DMS 273 (cell line): ENCODE data around the gene GPC6.
A peak's percentile ranks its signal among the peaks of the same experiment; 100 is the strongest.

Experiments
- DNase-seq: peaks from one replicate; lab custom pipeline; 2025; ENCODE audit not compliant: unreplicated experiment; lab: John Stamatoyannopoulos, UW

The GPC6 gene

DNA sequence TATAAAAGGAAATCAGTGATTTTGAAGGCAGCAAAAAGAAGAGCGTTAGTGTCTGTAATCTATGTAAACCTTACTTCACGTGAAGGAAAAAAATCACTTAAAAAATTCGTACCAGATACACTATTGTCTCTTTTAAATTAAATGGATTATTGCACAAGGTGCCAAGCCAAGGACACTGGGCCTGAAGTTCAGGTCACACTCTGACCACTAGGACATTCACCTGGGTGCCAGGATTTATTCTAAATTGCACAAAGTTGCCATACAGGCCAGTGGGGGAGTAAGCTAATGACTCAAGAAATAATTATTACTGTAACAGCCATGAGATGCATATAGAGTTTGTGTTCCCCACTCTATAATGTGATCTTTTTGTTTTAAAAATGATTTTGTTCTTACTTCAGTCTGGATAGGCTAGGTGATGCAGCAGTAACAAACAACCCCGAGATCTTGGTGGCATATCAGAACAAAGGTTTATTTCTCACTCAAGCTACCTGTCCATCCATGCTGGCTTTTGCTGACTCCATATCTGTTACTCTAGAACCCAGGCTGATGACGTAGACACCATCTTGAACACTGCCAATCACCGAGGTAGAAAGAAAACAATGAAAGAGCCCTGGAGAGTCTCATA lies 1000.8 kb downstream of the GPC6 start:
- DNase-seq = no peak

DNA sequence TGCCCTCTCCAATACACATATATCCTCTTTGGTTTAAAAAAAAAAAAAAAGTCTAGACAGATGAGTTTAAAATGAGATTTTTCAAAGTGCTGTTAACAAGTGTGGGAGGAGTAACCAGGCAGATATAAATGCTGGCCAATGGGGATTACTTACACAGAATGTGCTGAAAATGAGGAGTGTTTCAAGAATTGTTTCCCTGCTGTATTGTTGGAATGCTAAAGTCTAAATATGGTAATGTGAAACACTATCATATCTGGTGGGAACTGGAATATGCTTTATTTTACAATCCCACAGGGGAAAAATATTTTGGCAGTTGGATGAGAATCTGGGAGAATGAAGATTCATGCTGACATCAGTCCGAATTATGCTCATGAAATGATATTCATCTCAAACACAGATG lies 1002.2 kb downstream of the GPC6 start:
- DNase-seq = peak; percentile 0

DNA sequence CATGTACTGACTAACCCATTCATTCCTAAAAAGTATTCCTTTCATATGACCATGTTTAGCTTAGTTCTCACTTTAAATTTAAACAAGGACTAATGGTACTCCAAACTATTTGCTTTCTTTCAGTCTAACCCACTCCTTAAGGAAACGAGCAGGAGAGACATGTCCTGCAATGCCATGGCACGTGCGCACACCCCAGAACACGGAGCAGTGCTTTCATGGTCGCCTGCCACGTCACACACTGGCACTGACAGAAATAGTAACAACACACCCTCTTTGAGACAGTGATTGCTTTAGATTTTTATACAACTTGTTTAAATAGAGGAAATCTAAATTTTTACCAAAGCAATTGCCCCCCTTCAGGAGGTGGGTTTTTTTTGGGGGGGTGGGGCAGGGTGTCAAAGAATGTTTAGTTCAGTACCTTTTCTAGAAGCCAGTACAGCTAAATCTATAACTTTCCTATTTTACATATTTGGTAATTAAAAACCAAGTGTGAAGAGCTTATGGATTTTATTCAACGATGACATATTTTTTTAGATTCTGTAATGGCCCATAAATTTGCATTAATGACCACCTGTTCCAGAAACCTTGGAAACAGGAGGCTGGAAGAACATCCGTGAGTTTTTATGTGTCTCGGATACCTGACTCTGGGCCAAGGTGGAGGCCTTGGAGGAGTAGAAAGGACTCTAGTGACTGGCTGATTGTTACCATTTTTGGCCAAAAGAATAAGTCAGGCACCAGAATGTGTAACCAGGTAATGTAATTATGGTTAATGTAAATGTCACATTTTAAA lies 1005.7 kb downstream of the GPC6 start:
- peak; percentile 60 for DNase-seq

DNA sequence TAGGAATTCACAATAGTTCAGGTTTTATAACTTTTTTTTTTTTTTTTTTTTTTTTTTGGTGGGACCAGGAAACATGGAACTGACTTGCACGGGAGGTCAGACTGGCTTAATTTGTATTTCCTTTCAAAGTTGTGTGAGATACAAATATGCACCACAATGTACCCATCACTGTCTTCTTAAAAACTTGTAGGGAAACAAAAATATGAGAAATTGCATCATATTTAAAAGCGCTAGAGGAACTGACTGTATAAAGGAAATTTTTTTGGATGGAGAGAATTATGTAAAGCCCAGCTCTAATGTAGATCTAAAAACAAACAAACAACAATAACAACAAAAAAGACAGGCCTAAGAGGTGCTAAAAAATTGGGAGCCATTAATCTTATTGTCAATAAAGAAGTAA lies 1006.3 kb downstream of the GPC6 start:
- no peak for DNase-seq

DNA sequence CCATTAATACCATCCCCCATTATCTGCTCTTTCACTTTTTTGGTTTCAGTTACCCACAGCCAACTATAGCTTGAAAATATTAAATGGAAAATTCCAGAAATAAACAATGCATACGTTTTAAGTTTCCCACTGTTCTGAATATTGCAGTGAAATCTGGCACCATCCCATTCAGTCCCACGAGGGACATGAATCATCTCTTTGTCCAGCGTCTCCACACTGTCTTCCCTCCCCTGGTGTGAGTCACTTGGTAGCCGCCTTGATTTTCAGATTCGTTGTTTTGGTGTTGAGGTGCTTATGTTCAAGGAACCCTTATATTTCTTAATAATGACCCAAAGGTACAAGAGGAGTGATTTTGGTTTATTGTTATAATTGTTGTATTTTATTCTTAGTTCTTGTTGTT lies 1006.8 kb downstream of the GPC6 start:
- DNase-seq = peak; percentile 1

DNA sequence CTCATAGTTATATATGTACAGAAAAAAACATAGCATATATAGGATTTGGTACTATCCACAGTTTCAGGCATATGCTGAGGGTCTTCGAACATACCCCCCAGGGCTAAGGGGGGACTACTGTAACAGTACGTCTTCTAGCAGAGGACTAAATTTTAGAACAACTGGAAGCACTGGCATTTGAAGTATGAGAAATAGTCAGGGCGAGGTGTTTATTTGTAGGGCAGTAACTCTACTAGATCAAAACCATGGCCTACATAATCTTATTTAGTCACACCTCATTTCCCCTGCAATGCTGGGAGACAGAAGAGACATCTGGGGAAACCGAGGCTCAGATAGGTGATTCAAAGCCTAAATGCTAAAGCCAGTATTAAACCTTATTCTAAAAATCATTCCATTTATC lies 1007.2 kb downstream of the GPC6 start:
- no peak for DNase-seq

DNA sequence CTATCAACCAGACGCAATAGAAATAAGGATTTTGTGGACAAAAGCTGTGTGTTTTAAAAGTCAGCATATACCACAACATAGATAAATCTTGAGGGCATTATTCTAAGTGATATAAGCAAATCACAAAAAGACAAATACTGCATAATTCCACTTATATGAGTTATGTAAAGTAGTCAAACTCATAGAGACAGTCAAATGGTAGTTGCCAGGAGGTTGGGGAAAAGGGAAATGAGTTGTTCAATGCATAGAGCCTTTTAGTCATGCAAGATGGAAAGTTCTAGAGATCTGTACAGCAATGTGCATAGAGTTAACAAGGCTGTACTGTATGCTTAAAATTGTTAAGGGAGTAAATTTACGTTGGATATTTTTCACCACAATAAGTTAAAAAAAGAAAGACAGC lies 1008.1 kb downstream of the GPC6 start:
- DNase-seq = no peak

DNA sequence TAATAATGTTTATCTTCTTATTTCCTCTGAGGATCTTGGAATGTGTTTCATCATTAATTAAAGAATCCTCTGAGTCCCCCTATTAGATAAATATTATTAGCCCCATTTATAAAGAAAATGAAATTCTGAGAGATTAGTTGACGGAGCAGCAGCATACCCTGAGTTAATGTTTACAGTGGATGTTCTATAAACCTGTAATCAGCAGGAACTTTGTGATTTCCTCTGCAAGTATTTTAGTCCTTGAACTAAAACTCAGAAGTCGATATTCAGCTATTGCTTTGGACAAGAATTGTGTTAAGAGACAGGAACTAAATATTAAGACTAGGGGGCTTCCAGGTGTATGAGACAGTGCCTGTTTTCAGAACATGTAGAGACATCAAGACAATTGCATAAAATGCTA lies 1009.5 kb downstream of the GPC6 start:
- DNase-seq = no peak

DNA sequence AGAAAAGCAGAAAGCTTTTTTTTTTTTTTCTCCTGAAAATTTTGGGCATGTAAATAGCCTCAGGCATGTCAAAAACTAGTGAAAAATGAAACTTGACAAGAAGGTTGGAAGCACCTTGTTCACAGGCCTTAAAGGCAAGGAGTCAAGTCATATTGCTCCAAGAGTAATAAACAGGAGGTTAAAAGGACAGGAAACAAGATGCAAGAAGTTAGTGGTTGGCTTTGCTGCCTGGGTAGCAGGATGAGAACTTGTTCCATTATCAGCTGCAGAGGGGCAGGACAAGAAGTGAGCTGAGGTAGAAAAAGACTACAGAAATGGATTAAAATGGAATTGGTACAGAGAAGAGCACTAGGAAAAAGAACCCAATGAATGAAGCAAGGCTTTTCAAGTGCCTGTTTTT lies 1010.3 kb downstream of the GPC6 start:
- no peak for DNase-seq

DNA sequence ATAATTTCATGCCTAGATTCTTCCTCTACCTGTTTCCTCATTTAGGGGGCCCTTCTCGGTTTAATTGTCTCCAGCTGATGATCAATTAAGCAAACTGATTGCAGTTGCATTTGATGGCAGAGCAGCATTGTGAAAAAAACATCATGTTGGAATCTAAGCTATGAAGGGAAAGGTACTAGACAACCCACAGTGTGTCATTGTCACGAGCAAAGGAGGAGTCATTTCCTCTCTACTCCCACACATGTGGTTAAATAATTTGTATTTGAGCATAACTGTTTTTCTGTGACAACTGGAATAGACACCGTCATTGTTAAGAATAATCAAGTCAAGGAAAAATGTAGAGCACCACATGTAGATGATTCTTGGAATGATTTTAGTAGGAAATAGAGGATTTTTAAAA lies 1012.5 kb downstream of the GPC6 start:
- DNase-seq = no peak

DNA sequence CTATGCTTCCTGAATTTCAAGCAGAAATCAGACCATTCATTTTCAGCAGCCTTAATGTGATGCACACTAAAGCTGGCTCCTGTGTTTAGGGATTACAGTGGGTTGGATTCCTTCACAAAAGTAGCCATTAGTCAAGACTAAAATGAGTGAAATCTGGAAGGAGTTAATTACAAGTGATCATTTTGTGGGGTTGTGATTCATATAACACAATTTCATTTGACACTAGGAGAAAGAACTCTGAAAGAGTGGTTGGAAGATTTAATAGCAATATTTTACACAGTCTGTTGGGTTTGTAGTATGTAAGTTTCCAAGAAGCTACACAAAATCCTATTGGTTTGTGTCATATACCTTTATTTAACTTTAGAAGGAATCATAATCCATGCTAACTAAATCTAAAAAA lies 1015.9 kb downstream of the GPC6 start:
- no peak for DNase-seq

DNA sequence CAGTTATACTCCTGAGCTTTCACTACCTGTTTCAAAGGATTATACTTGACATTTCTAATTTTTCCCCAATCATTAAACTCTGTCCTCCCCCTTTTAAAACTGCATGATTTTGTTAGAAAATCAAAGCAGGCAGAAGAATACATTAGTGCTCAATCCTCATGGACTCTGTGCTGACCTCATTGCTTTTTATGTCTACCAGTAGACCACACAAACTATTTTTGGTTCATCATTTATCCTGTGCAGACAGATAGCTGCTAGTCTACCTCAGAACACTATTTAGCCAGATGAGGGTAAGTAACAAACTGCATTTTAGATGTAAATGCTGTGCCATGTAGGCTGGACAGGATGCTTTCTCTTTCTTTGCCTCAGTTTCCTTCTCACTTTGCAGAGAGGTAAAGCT lies 1016.9 kb downstream of the GPC6 start:
- no peak for DNase-seq

DNA sequence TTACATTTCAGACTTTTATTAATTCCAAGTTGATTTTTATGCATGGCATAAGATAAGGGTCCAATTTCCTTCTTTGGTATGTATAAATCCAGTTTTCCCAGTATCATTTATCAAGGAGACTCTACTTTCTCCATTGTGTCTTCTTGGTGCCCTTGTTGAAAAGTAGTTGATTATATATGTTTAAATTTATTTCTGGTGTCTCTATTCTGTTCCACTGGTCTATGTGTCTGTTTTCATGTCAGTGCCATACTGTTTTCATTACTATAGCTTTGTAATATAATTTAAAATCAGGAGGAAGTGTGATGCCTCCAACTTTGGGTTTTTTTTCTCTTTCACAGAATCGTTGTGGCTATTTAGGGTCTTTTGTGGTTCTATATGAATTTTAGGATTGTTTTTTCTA lies 1019.9 kb downstream of the GPC6 start:
- no peak for DNase-seq

DNA sequence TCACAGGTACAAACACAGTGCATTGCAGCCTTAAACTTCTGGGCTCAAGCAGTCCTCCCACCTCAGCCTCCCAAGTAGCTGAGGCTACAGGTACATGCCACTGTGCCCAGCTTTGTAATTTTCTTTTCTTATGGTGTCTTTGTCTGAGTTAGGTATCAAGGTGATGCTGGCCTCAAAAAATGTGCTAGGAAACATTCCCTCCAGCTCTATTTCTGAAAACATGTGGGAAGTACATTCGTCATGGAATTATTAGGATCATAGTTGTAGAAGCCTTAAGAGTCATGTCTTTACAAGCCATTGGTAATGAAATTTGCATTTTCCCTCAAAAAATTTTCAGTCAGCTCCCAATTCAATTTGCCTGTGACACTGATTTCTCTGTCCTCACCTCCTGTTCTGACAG lies 1021.3 kb downstream of the GPC6 start:
- no peak for DNase-seq

DNA sequence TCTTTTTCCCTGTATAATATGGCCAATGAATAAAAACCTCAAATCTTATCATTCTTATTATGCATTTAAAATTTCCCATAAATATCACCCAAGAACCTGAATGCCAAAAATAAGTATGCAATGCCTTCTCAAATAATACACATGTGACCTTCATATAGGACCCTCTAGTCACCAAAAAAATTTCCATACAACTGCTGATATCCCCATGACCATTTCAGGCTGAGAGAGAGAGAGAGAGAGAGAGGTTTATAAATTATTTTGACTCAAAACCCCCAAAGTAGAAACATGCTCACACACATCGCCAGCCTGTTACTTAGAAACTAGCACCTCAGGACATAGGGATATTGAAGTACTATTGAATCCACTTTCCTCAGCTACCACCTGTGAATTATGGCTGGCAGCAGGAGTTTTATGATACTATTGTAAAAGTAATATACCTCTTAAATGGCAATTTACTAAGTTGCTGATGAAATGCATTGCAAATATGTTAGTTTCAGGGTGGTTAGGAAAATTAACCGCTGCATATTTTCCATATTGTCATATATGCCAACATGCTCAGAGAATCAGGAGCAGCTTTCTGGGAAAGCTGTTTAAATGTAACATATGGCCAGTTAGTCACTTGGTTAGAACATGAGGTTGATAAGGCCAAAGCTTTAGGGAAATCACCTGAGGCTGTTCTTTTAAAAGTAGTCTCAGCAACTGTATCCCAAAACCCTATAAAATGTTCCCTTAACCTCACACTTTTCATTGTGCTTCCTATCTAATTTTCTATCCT lies 1022.0 kb downstream of the GPC6 start:
- peak; percentile 4 for DNase-seq

DNA sequence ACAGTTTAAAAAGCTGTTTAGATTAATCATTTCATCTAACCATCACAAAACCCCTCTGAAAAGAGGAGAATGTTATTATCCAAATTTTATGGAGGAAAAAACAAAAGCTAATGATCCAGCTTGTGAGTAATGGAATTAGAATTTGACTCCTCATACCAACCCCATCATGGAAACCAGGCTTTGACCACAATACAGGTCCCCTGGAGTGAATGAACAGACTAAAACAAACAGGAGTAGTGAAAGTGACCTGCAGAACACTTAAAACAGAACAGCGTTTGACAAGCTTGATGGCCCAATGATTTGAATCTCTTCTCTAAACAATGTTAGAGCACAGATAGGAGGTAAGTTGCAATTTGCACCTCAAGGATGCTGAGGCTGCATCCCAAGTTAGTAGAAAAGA lies 1022.9 kb downstream of the GPC6 start:
- DNase-seq = no peak

DNA sequence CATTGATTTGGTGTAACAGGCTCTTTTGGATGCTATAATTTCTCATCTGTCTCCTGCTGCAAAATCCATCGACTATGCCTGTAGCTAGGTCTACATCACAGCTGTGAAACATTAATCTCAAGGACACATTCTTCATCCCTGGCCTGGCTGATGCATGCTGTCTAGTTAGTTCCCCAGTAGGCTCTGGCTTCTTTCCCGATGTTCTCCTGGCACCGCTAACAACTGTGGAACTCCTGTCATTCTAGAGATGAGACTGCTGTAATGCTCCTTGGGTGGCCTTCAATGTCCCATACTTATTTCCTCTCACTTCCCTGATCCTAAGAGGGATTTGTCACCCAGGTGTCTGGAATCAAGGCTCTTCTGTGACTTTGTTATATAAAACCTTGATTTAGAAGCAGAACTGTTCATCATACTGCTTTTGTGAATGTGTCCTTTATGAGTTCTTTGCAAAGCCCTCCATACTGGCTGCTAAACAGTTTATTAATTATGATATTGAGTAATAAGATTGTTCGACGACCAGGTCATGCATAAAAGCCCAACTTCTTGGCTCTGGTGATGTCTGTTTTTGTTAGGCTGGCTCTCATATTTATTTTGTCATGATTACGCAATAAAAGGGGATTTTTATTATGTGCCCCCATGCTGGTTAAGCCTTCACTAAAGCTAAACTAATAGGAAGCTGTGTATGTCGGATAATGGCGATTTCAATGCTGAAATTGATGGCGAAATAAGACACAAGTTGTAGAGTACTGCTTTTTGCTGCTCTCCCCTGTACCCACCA lies 1025.4 kb downstream of the GPC6 start:
- no peak for DNase-seq

DNA sequence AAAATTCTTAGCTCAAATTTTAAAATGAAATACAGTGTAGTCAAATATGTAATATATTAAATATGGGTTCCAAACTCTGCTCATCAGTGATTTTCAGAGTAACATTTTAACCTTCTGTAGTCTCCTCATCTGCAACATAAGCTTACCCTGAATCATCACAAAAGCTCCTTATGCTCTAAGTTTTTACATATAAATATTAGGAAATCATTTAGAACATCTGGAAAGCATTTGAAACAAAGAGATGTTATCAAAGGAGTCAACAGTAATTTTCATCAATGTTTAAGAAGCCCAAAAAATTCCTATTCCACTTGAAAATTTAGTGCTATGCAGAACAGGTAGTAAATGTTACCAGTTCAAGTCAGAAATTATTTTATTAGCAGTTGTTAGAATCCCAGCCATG lies 1028.1 kb downstream of the GPC6 start:
- no peak for DNase-seq

DNA sequence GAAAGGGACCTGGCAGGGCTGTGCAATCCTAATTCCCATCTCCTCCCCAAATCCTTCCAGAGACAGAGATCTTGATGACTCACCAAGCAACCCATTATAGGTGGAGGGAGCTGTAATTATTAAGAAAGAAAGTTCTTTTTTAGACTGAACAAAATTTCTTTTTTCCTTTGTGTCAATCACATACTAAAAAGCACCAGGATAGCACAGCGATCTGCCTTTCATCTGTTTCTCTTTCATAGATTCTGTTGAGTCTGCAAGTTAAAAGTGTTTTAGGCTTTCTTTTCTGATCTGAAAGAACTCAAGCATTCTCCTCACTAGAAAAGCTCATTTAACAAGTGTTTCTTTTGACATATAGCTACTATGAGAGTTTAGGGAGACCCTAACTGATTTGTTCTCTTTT lies 1030.1 kb downstream of the GPC6 start:
- no peak for DNase-seq

DNA sequence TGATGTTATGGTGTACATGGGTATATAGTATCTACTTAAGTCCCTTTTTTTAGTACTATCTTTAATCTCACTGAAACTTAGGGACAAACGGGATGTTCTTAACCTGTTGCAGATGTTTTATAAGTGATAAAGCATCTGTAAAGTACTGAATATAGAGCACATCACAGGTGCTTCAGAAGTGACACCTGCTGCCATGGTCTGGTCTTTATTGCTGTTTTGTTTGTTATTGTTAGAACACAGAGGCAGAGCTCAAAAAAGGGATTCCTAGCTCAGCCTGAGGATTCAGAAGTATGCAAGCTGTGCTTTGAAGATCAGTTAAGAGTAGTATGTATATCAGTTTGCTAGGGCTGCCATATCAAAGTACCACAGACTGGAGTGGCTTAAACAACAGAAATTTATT lies 1033.4 kb downstream of the GPC6 start:
- no peak for DNase-seq

DNA sequence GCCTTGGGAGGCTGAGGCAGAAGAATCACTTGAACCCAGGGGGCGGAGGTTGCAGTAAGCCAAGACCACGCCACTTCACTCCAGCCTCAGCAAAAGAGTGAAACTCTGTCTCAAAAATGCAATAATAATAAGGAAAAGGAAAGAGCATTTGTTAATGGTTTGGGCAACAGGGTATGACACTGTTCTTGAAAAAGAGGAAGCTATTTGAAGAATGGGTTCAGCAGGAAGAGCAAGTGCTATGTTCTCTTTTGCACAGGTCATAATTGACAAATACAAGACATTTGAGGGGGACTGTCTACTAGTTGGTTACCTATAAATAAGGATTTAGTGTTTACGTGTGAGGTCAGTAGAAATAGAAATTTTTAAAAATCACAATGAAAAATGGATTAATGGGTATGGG lies 1034.6 kb downstream of the GPC6 start:
- no peak for DNase-seq
